Measurements from ENCODE around the gene DNTT.

Gene DNTT

GRCh38 chr10:96387161-96387560 lies 82.9 kb downstream of the DNTT start:
- no peak overlapping the region for H3K4me3 ChIP-seq (ENCODE audit: low read length)
- no peak for DNase-seq (ENCODE audit: low read depth)
- no peak for TF ChIP-seq CTCF (IDR thresholded peaks at IDR 0.05; ENCODE audit: insufficient read depth, low read depth, low read length, missing control alignments)

- no peak for TF ChIP-seq CTCF (IDR thresholded peaks at IDR 0.05; ENCODE audit: insufficient read depth, low read depth, low read length, missing control alignments)
- no peak for DNase-seq (ENCODE audit: low read depth)
- H3K4me3 ChIP-seq (ENCODE audit: low read length), result no peak overlapping the region
These were observed 83.4 kb downstream of the DNTT start for GRCh38 chr10:96387601-96388000.

All from epithelial cell of esophagus (primary cell).